DOHH2 (cell line): ENCODE results near the gene NKAIN2.

ENCODE experiments used
- EZH2phosphoT487 ChIP-seq: fragments of 200-600 bp; sonication (generic); IDR thresholded peaks from 2 replicates; pipeline ENCODE4 v1.6.1; 2017; ENCODE audit warnings: borderline replicate concordance, mild to moderate bottlenecking, antibody characterized with exemption, low read length, moderate library complexity, mixed read lengths
- TF ChIP-seq, protein P1 (sequence below): fragments of 200-600 bp; sonication (generic); IDR thresholded peaks from one replicate; pipeline ENCODE4 v1.5.1; 2014; ENCODE audit warnings: antibody characterized with exemption, mild to moderate bottlenecking, low read depth, low read length; ENCODE audit not compliant: poor library complexity, severe bottlenecking

DNA sequence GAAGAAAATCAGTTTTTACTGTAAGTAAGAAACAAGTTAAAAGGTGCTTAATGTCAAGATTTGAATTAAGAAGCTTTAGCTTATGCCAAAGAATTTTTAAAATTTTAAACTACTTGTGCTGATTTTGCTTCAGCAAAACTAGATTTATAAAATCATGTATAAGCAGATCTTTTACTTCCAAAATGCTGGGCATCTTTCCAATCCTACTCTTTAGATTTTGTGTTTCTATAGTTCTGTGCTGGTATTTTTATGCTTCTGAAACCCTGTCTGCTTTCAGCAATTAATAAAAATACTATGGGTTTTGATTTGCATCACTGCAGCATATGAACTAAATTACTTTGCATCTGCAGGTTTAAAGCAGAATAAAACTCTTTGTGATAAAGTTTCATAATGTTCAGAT lies 920.0 kb downstream of the NKAIN2 start:
- TF ChIP-seq, protein P1, sequence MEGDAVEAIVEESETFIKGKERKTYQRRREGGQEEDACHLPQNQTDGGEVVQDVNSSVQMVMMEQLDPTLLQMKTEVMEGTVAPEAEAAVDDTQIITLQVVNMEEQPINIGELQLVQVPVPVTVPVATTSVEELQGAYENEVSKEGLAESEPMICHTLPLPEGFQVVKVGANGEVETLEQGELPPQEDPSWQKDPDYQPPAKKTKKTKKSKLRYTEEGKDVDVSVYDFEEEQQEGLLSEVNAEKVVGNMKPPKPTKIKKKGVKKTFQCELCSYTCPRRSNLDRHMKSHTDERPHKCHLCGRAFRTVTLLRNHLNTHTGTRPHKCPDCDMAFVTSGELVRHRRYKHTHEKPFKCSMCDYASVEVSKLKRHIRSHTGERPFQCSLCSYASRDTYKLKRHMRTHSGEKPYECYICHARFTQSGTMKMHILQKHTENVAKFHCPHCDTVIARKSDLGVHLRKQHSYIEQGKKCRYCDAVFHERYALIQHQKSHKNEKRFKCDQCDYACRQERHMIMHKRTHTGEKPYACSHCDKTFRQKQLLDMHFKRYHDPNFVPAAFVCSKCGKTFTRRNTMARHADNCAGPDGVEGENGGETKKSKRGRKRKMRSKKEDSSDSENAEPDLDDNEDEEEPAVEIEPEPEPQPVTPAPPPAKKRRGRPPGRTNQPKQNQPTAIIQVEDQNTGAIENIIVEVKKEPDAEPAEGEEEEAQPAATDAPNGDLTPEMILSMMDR, result no peak
- TF ChIP-seq EZH2phosphoT487, result no peak
